HG03039 (cell line): ENCODE measurements around the gene MACF1.
"Not testable (repeated sequence)": the region's sequence is repeated elsewhere in the genome, so short reads cannot be mapped to it uniquely, and the experiment has no call there.

Source experiments
- ATAC-seq: cut with Tn5 transposase; IDR thresholded peaks from one replicate; pipeline ENCODE4 v1.9.1; 2021; ENCODE audit warnings: mild to moderate bottlenecking, moderate library complexity; ENCODE audit not compliant: unreplicated experiment

The MACF1 gene

GRCh38 chr1:39204441-39205081 lies at the start of gene MACF1:
Gene MACF1, plus strand, starts transcription at chr1:39204695. Its CDS starts 328 bp downstream, at chr1:39205023.
- ATAC-seq, result no peak

- ATAC-seq, result no peak
Observed at GRCh38 chr1:39157304-39157703, 47.2 kb upstream of the MACF1 start.

GRCh38 chr1:39158327-39159086 lies 46.0 kb upstream of the MACF1 start:
- no peak for ATAC-seq

- ATAC-seq, result no peak
Observed at GRCh38 chr1:39159224-39160036, 45.1 kb upstream of the MACF1 start.

GRCh38 chr1:39160703-39161102 lies 43.8 kb upstream of the MACF1 start:
- ATAC-seq, result no peak

- not testable (repeated sequence) for ATAC-seq
Observed at GRCh38 chr1:39161811-39162210, 42.7 kb upstream of the MACF1 start.

- ATAC-seq, result no peak
Observed at GRCh38 chr1:39163469-39163868, 41.0 kb upstream of the MACF1 start.

- ATAC-seq, result no peak
Observed at GRCh38 chr1:39164256-39164655, 40.2 kb upstream of the MACF1 start.

GRCh38 chr1:39165049-39165448 lies 39.4 kb upstream of the MACF1 start:
- ATAC-seq, result no peak

- ATAC-seq, result no peak
Observed at GRCh38 chr1:39165488-39165887, 39.0 kb upstream of the MACF1 start.

- ATAC-seq, result no peak
Observed at GRCh38 chr1:39167632-39168209, 36.8 kb upstream of the MACF1 start.

GRCh38 chr1:39168301-39169080 lies 36.0 kb upstream of the MACF1 start:
- ATAC-seq, result no peak

- no peak for ATAC-seq
Observed at GRCh38 chr1:39170731-39171667, 33.5 kb upstream of the MACF1 start.

GRCh38 chr1:39173119-39173994 lies 31.1 kb upstream of the MACF1 start:
- ATAC-seq, result no peak

- no peak for ATAC-seq
Observed at GRCh38 chr1:39173995-39174380, 30.5 kb upstream of the MACF1 start.

GRCh38 chr1:39174390-39175081 lies 30.0 kb upstream of the MACF1 start:
- no peak for ATAC-seq

- ATAC-seq, result no peak
Observed at GRCh38 chr1:39177706-39178105, 26.8 kb upstream of the MACF1 start.
